Measurements from ENCODE around the gene P2RY6.

P2RY6 gene

GRCh38 chr11:73306069-73306841, 34.1 kb downstream of the P2RY6 start:
- no peak for DNase-seq (ENCODE audit: low spot score)
- in situ Hi-C loops (cut with MboI; ENCODE audit: low sequenced_read_pairs, unreplicated experiment): no loop called here
- TF ChIP-seq CTCF (IDR thresholded peaks at IDR 0.05; ENCODE audit: borderline replicate concordance, control extremely low read depth, extremely low read depth, insufficient read depth, missing control alignments): no peak

GRCh38 chr11:73306977-73307322, 34.8 kb downstream of the P2RY6 start:
- DNase-seq (ENCODE audit: low spot score): no peak
- in situ Hi-C loops (cut with MboI; ENCODE audit: low sequenced_read_pairs, unreplicated experiment): no loop called here
- TF ChIP-seq CTCF (IDR thresholded peaks at IDR 0.05; ENCODE audit: borderline replicate concordance, control extremely low read depth, extremely low read depth, insufficient read depth, missing control alignments): no peak

GRCh38 chr11:73307323-73308002, 35.3 kb downstream of the P2RY6 start:
- DNase-seq (ENCODE audit: low spot score): peak; percentile 96
- TF ChIP-seq CTCF (IDR thresholded peaks at IDR 0.05; ENCODE audit: borderline replicate concordance, control extremely low read depth, extremely low read depth, insufficient read depth, missing control alignments): peak; percentile 89
- in situ Hi-C loops (cut with MboI; ENCODE audit: low sequenced_read_pairs, unreplicated experiment): no loop called here

GRCh38 chr11:73308003-73308960, 36.1 kb downstream of the P2RY6 start, which contains the start of gene ARHGEF17:
Gene ARHGEF17 (plus strand): TSS chr11:73308276. CDS start chr11:73308639, 363 bp downstream.
- in situ Hi-C loops (cut with MboI; ENCODE audit: low sequenced_read_pairs, unreplicated experiment): no loop called here
- no peak for TF ChIP-seq CTCF (IDR thresholded peaks at IDR 0.05; ENCODE audit: borderline replicate concordance, control extremely low read depth, extremely low read depth, insufficient read depth, missing control alignments)
- peak; percentile 82 for DNase-seq (ENCODE audit: low spot score)

- in situ Hi-C loops (cut with MboI; ENCODE audit: low sequenced_read_pairs, unreplicated experiment): no loop called here
- DNase-seq (ENCODE audit: low spot score): peak; percentile 57
- no peak for TF ChIP-seq CTCF (IDR thresholded peaks at IDR 0.05; ENCODE audit: borderline replicate concordance, control extremely low read depth, extremely low read depth, insufficient read depth, missing control alignments)
Observed at GRCh38 chr11:73308961-73309919, 37.1 kb downstream of the P2RY6 start.
